ENCODE results near the gene DNM2. TPM values are rescaled to one million over a fixed set of nuclear protein-coding genes. Genes with fewer than 3 reads are reported as not detected.

Gene DNM2
- total RNA-seq, 1 donor from 2014 or later: 129 TPM

DNA sequence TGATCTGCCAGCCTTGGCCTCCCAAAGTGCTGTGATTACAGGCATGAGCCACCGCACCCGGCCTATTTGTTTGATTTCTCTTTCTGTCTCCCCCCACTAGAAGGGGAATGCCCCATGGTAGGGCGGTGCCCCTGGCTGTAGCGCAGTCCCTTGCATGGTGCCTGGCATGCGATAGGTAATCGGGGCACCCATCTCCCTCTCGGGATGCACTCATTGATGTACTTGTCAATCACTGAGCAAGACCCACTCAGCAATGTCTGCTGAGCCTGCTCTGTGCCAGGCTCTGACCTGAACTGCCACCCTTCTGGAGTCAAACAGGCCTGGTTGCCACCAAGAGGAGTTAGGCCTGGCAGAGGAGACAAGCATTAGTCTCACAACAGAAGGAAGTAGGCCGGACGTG lies 19.8 kb downstream of the DNM2 start:
- no peaks in the 10 kb centered on the region for H3K27me3 ChIP-seq (ENCODE audit: insufficient read depth, low read length)
- peaks cover 2% of the 10 kb centered on the region for H3K4me1 Mint-ChIP-seq (ENCODE audit: low read depth, unreplicated experiment)
- H3K9me3 ChIP-seq (ENCODE audit: insufficient read depth, low read depth, low read length): no peaks in the 10 kb centered on the region
- H3K9me3 Mint-ChIP-seq (ENCODE audit: unreplicated experiment): peaks cover 12% of the 10 kb centered on the region
- no peak overlapping the region for H3K27ac ChIP-seq (ENCODE audit: low read depth, low read length)
- no peaks in the 10 kb centered on the region for H3K36me3 ChIP-seq (ENCODE audit: insufficient read depth, low read length)
- TF ChIP-seq, protein P1, sequence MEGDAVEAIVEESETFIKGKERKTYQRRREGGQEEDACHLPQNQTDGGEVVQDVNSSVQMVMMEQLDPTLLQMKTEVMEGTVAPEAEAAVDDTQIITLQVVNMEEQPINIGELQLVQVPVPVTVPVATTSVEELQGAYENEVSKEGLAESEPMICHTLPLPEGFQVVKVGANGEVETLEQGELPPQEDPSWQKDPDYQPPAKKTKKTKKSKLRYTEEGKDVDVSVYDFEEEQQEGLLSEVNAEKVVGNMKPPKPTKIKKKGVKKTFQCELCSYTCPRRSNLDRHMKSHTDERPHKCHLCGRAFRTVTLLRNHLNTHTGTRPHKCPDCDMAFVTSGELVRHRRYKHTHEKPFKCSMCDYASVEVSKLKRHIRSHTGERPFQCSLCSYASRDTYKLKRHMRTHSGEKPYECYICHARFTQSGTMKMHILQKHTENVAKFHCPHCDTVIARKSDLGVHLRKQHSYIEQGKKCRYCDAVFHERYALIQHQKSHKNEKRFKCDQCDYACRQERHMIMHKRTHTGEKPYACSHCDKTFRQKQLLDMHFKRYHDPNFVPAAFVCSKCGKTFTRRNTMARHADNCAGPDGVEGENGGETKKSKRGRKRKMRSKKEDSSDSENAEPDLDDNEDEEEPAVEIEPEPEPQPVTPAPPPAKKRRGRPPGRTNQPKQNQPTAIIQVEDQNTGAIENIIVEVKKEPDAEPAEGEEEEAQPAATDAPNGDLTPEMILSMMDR (IDR thresholded peaks at IDR 0.05; ENCODE audit: insufficient read depth, low read depth, low read length): no peak
- TF ChIP-seq EZH2 (IDR thresholded peaks at IDR 0.05; ENCODE audit: insufficient read depth, low read length): no peak
- no peaks in the 10 kb centered on the region for H3K27me3 Mint-ChIP-seq (ENCODE audit: low read depth, unreplicated experiment)
- H3K4me1 ChIP-seq (ENCODE audit: insufficient read depth, low read length): no peaks in the 10 kb centered on the region
- H3K4me3 Mint-ChIP-seq (ENCODE audit: unreplicated experiment): no peak overlapping the region
- H3K4me3 ChIP-seq (ENCODE audit: insufficient read depth, low read depth, low read length): no peak overlapping the region
- H4K20me1 ChIP-seq (ENCODE audit: insufficient read depth, low read length): peaks cover 82% of the 10 kb centered on the region
- peaks cover 88% of the 10 kb centered on the region for H3K79me2 ChIP-seq (ENCODE audit: insufficient read depth, low read length)
- H3K9ac ChIP-seq (ENCODE audit: low read length): no peak overlapping the region
- FAIRE-seq: no peak
- H2AFZ ChIP-seq (ENCODE audit: low read depth, low read length): no peak overlapping the region
- no peak overlapping the region for H3K4me2 ChIP-seq (ENCODE audit: low read length)
- no peak for DNase-seq (ENCODE audit: low read depth)
- H3K36me3 Mint-ChIP-seq (ENCODE audit: low read depth, unreplicated experiment): peaks cover 28% of the 10 kb centered on the region
- no peak overlapping the region for H3K27ac Mint-ChIP-seq (ENCODE audit: unreplicated experiment)

DNA sequence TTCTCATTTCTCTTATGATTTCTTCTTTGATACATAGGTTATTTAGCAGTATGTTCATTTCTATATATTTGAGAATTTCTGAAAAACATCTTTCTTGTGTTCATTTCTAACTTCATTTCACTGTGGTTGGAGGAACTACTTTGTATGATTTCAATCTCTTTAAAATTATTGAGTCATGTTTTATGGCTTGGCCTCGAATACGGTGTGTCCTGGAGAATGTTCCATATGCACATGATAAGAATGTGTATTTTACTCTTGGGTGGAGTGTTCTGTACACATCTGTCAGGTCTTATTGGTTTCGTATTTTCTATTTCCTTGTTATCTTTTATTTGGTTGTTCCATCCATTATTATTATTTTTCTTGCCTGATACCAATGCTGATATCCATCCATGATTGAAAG lies 22.9 kb downstream of the DNM2 start:
- peaks cover 31% of the 10 kb centered on the region for H3K36me3 Mint-ChIP-seq (ENCODE audit: low read depth, unreplicated experiment)
- no peaks in the 10 kb centered on the region for H3K9me3 ChIP-seq (ENCODE audit: insufficient read depth, low read depth, low read length)
- no peak overlapping the region for H3K4me3 ChIP-seq (ENCODE audit: insufficient read depth, low read depth, low read length)
- DNase-seq (ENCODE audit: low read depth) (no peak), FAIRE-seq (no peak)
- H3K27ac ChIP-seq (ENCODE audit: low read depth, low read length): no peak overlapping the region
- no peak overlapping the region for H3K4me3 Mint-ChIP-seq (ENCODE audit: unreplicated experiment)
- H3K9me3 Mint-ChIP-seq (ENCODE audit: unreplicated experiment): peaks cover 12% of the 10 kb centered on the region
- H3K36me3 ChIP-seq (ENCODE audit: insufficient read depth, low read length): no peaks in the 10 kb centered on the region
- no peak overlapping the region for H2AFZ ChIP-seq (ENCODE audit: low read depth, low read length)
- no peaks in the 10 kb centered on the region for H3K4me1 ChIP-seq (ENCODE audit: insufficient read depth, low read length)
- no peak overlapping the region for H3K4me2 ChIP-seq (ENCODE audit: low read length)
- peaks cover 89% of the 10 kb centered on the region for H3K79me2 ChIP-seq (ENCODE audit: insufficient read depth, low read length)
- H4K20me1 ChIP-seq (ENCODE audit: insufficient read depth, low read length): peaks cover 84% of the 10 kb centered on the region
- no peak overlapping the region for H3K9ac ChIP-seq (ENCODE audit: low read length)
- no peak overlapping the region for H3K27ac Mint-ChIP-seq (ENCODE audit: unreplicated experiment)
- H3K27me3 Mint-ChIP-seq (ENCODE audit: low read depth, unreplicated experiment): no peaks in the 10 kb centered on the region
- no peak for TF ChIP-seq EZH2 (IDR thresholded peaks at IDR 0.05; ENCODE audit: insufficient read depth, low read length)
- TF ChIP-seq, protein P1 (IDR thresholded peaks at IDR 0.05; ENCODE audit: insufficient read depth, low read depth, low read length): no peak
- no peaks in the 10 kb centered on the region for H3K27me3 ChIP-seq (ENCODE audit: insufficient read depth, low read length)
- peaks cover 15% of the 10 kb centered on the region for H3K4me1 Mint-ChIP-seq (ENCODE audit: low read depth, unreplicated experiment)

DNA sequence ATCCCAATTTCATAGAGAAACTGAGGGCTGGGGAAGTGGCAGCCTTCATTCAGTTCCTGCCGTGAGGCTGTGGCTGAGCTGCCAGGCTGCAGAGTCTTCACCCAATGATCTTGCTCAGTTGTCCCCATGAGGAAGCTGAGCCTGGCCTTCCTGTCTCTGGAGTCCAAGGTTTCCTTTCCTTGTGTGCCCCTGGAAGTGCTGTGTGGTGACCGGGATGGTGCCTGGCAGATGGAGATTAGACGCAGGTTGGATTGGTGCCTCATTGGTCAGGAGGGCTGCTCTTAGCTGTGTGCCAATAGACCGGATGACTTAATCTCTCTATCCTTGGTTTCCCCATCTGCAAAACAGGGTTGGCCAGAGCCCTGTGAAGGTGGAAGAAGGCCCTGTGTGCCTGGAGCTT lies 24.6 kb downstream of the DNM2 start:
- no peaks in the 10 kb centered on the region for H3K4me1 ChIP-seq (ENCODE audit: insufficient read depth, low read length)
- H2AFZ ChIP-seq (ENCODE audit: low read depth, low read length): no peak overlapping the region
- H3K9me3 ChIP-seq (ENCODE audit: insufficient read depth, low read depth, low read length): no peaks in the 10 kb centered on the region
- Mint-ChIP-seq H3K27me3 (ENCODE audit: low read depth, unreplicated experiment) (no peaks in the 10 kb centered on the region), H3K4me3 (ENCODE audit: unreplicated experiment) (no peak overlapping the region), H3K27ac (ENCODE audit: unreplicated experiment) (no peak overlapping the region), H3K4me1 (ENCODE audit: low read depth, unreplicated experiment) (peaks cover 13% of the 10 kb centered on the region), H3K36me3 (ENCODE audit: low read depth, unreplicated experiment) (peaks cover 22% of the 10 kb centered on the region), H3K9me3 (ENCODE audit: unreplicated experiment) (peaks cover 6% of the 10 kb centered on the region)
- H3K4me3 ChIP-seq (ENCODE audit: insufficient read depth, low read depth, low read length): no peak overlapping the region
- peaks cover 88% of the 10 kb centered on the region for H3K79me2 ChIP-seq (ENCODE audit: insufficient read depth, low read length)
- H4K20me1 ChIP-seq (ENCODE audit: insufficient read depth, low read length): peaks cover 85% of the 10 kb centered on the region
- H3K27me3 ChIP-seq (ENCODE audit: insufficient read depth, low read length): no peaks in the 10 kb centered on the region
- no peak overlapping the region for H3K27ac ChIP-seq (ENCODE audit: low read depth, low read length)
- TF ChIP-seq, protein P1 (IDR thresholded peaks at IDR 0.05; ENCODE audit: insufficient read depth, low read depth, low read length): no peak
- TF ChIP-seq EZH2 (IDR thresholded peaks at IDR 0.05; ENCODE audit: insufficient read depth, low read length): no peak
- H3K36me3 ChIP-seq (ENCODE audit: insufficient read depth, low read length): no peaks in the 10 kb centered on the region
- FAIRE-seq (no peak), DNase-seq (ENCODE audit: low read depth) (no peak)
- H3K4me2 ChIP-seq (ENCODE audit: low read length): no peak overlapping the region
- no peak overlapping the region for H3K9ac ChIP-seq (ENCODE audit: low read length)

Measured in astrocyte (in vitro differentiated cells and primary cell).